Neural progenitor cell (in vitro differentiated cells): ENCODE measurements around the gene KIF18A. TPM values are rescaled to one million over a fixed set of nuclear protein-coding genes. Genes with fewer than 3 reads are reported as not detected.

Experiments
- DNase-seq: peaks from one replicate; pipeline ENCODE4 v3.0.0-alpha.2; 2016; ENCODE audit warnings: low spot score
- H2AFZ ChIP-seq: fragments of 200-600 bp; sonication (generic); replicated peaks from 2 replicates; pipeline ENCODE4 v1.6.1; 2016; ENCODE audit warnings: antibody characterized with exemption
- H3F3A ChIP-seq: fragments of 200-600 bp; sonication (generic); 2 replicates; pipeline ENCODE4 v1.6.1; 2016; ENCODE audit warnings: antibody characterized with exemption, low read depth
- H3K27ac ChIP-seq: fragments of 200-600 bp; sonication (generic); 2 replicates; pipeline ENCODE4 v1.5.1; 2016; ENCODE audit warnings: mild to moderate bottlenecking
- H3K27me3 ChIP-seq: fragments of 200-600 bp; sonication (generic); 2 replicates; pipeline ENCODE4 v1.6.1; 2016; ENCODE audit warnings: mild to moderate bottlenecking, moderate library complexity
- H3K36me3 ChIP-seq: fragments of 200-600 bp; sonication (generic); 2 replicates; pipeline ENCODE4 v1.5.1; 2016
- H3K4me1 ChIP-seq: fragments of 200-600 bp; sonication (generic); 2 replicates; pipeline ENCODE4 v1.6.1; 2016; ENCODE audit warnings: mixed run types
- H3K4me2 ChIP-seq: fragments of 200-600 bp; sonication (generic); 2 replicates; pipeline ENCODE4 v1.6.1; 2016
- H3K4me3 ChIP-seq: fragments of 200-600 bp; sonication (generic); 2 replicates; pipeline ENCODE4 v1.5.1; 2016
- H3K79me2 ChIP-seq: fragments of 200-600 bp; sonication (generic); 2 replicates; pipeline ENCODE4 v1.6.1; 2016; ENCODE audit warnings: low read depth
- H3K9ac ChIP-seq: fragments of 200-600 bp; sonication (generic); 2 replicates; pipeline ENCODE4 v1.6.1; 2016
- H3K9me3 ChIP-seq: fragments of 200-600 bp; sonication (generic); 2 replicates; pipeline ENCODE4 v1.5.1; 2016; ENCODE audit warnings: low read depth
- H4K20me1 ChIP-seq: fragments of 200-600 bp; sonication (generic); 2 replicates; pipeline ENCODE4 v1.6.1; 2016; ENCODE audit warnings: low read depth
- H3K27ac Mint-ChIP-seq: 3 replicates; pipeline ENCODE4 v1.8.0; 2021; ENCODE audit warnings: mixed read lengths
- H3K27me3 Mint-ChIP-seq: 2 replicates; pipeline ENCODE4 v1.8.0; 2022; ENCODE audit warnings: low read depth, mild to moderate bottlenecking, inconsistent platforms, moderate library complexity, mixed read lengths; ENCODE audit not compliant: insufficient read depth
- H3K36me3 Mint-ChIP-seq: 3 replicates; pipeline ENCODE4 v1.8.0; 2021; ENCODE audit warnings: mixed read lengths
- H3K4me1 Mint-ChIP-seq: 3 replicates; pipeline ENCODE4 v1.8.0; 2021; ENCODE audit warnings: mixed read lengths
- H3K4me3 Mint-ChIP-seq: 3 replicates; pipeline ENCODE4 v1.8.0; 2021; ENCODE audit warnings: mild to moderate bottlenecking, moderate library complexity, mixed read lengths
- H3K9me3 Mint-ChIP-seq: 3 replicates; pipeline ENCODE4 v1.8.0; 2020; ENCODE audit warnings: mixed read lengths
- CTCF ChIP-seq: fragments of 200-600 bp; sonication (generic); IDR thresholded peaks from 2 replicates; pipeline ENCODE4 v1.5.1; 2017; ENCODE audit warnings: antibody characterized with exemption, mild to moderate bottlenecking
- EZH2 ChIP-seq: fragments of 200-600 bp; sonication (generic); IDR thresholded peaks from 2 replicates; pipeline ENCODE4 v1.6.1; 2017; ENCODE audit warnings: antibody characterized with exemption, mild to moderate bottlenecking, moderate library complexity
- EZH2phosphoT487 ChIP-seq: fragments of 200-600 bp; sonication (generic); IDR thresholded peaks from 2 replicates; pipeline ENCODE4 v1.6.1; 2017; ENCODE audit warnings: antibody characterized with exemption
- total RNA-seq: library from RNA; depleted of rRNA; stranded (reverse); fragments of >200 nt; gene quantifications from 2 replicates; pipeline ENCODE4 v1.2.3, GENCODE V29; 2015; ENCODE audit warnings: low replicate concordance

KIF18A gene
- total RNA-seq, 1 donor from 2014 or later = 84.5 TPM

- Histone ChIP-seq H3F3A (no peaks in the 10 kb centered on the region), H3K4me2 (no peak overlapping the region), H3K9me3 (peaks cover 10% of the 10 kb centered on the region), H3K79me2 (no peaks in the 10 kb centered on the region), H3K4me3 (no peak overlapping the region), H3K36me3 (peaks cover 7% of the 10 kb centered on the region), H3K27ac (no peak overlapping the region), H3K4me1 (no peaks in the 10 kb centered on the region), H2AFZ (no peak overlapping the region), H4K20me1 (no peaks in the 10 kb centered on the region), H3K27me3 (no peaks in the 10 kb centered on the region), H3K9ac (no peak overlapping the region)
- Mint-ChIP-seq H3K36me3 (peaks cover 19% of the 10 kb centered on the region), H3K27me3 (peaks cover 2% of the 10 kb centered on the region), H3K4me3 (no peak overlapping the region), H3K4me1 (no peaks in the 10 kb centered on the region), H3K27ac (no peak overlapping the region), H3K9me3 (peaks cover 26% of the 10 kb centered on the region)
- no peak for TF ChIP-seq EZH2
- no peak for DNase-seq
These were observed 109.4 kb downstream of the KIF18A start for GRCh38 chr11:27998552-27998951.

- Histone ChIP-seq H3K9me3 (no peaks in the 10 kb centered on the region), H3K4me2 (no peak overlapping the region), H3K36me3 (no peaks in the 10 kb centered on the region), H3K4me3 (no peak overlapping the region), H3K79me2 (no peaks in the 10 kb centered on the region), H4K20me1 (no peaks in the 10 kb centered on the region), H2AFZ (no peak overlapping the region), H3K27me3 (no peaks in the 10 kb centered on the region), H3K27ac (no peak overlapping the region), H3K4me1 (no peaks in the 10 kb centered on the region), H3F3A (no peaks in the 10 kb centered on the region), H3K9ac (no peak overlapping the region)
- H3K27me3 Mint-ChIP-seq = peaks cover 2% of the 10 kb centered on the region
- H3K27ac Mint-ChIP-seq = no peak overlapping the region
- no peak for TF ChIP-seq EZH2
- TF ChIP-seq EZH2phosphoT487 = no peak
- TF ChIP-seq CTCF = no peak
- H3K4me1 Mint-ChIP-seq = no peaks in the 10 kb centered on the region
- no peak for DNase-seq
- H3K36me3 Mint-ChIP-seq = peaks cover 12% of the 10 kb centered on the region
- peaks cover 16% of the 10 kb centered on the region for H3K9me3 Mint-ChIP-seq
- H3K4me3 Mint-ChIP-seq = no peak overlapping the region
These were observed 110.6 kb downstream of the KIF18A start for GRCh38 chr11:27997344-27997743.

- Histone ChIP-seq H3K9me3 (no peaks in the 10 kb centered on the region), H3K79me2 (no peaks in the 10 kb centered on the region), H3K4me2 (no peak overlapping the region), H3F3A (no peaks in the 10 kb centered on the region), H3K27ac (no peak overlapping the region), H3K9ac (no peak overlapping the region), H3K4me1 (no peaks in the 10 kb centered on the region), H2AFZ (no peak overlapping the region), H3K27me3 (no peaks in the 10 kb centered on the region), H4K20me1 (no peaks in the 10 kb centered on the region), H3K36me3 (no peaks in the 10 kb centered on the region), H3K4me3 (no peak overlapping the region)
- peaks cover 8% of the 10 kb centered on the region for H3K9me3 Mint-ChIP-seq
- H3K4me1 Mint-ChIP-seq = no peaks in the 10 kb centered on the region
- no peak for DNase-seq
- H3K36me3 Mint-ChIP-seq = peaks cover 5% of the 10 kb centered on the region
- no peak overlapping the region for H3K27ac Mint-ChIP-seq
- H3K4me3 Mint-ChIP-seq = no peak overlapping the region
- H3K27me3 Mint-ChIP-seq = peaks cover 2% of the 10 kb centered on the region
- TF ChIP-seq CTCF (no peak), EZH2phosphoT487 (no peak), EZH2 (no peak)
These were observed 111.9 kb downstream of the KIF18A start for GRCh38 chr11:27996066-27996465.

- H3K9me3 Mint-ChIP-seq = peaks cover 5% of the 10 kb centered on the region
These were observed 112.9 kb downstream of the KIF18A start for GRCh38 chr11:27995083-27995482.

More at GRCh38 chr11:27995083-27995482, 112.9 kb downstream of the KIF18A start:
- Mint-ChIP-seq H3K27ac (no peak overlapping the region), H3K27me3 (peaks cover 2% of the 10 kb centered on the region), H3K4me3 (no peak overlapping the region), H3K4me1 (no peaks in the 10 kb centered on the region), H3K36me3 (peaks cover 5% of the 10 kb centered on the region)
- Histone ChIP-seq H3K36me3 (no peaks in the 10 kb centered on the region), H3K27ac (no peak overlapping the region), H3F3A (no peaks in the 10 kb centered on the region), H3K4me3 (no peak overlapping the region), H3K4me1 (no peaks in the 10 kb centered on the region), H3K9ac (no peak overlapping the region), H3K9me3 (no peaks in the 10 kb centered on the region), H3K79me2 (no peaks in the 10 kb centered on the region), H3K27me3 (no peaks in the 10 kb centered on the region), H3K4me2 (no peak overlapping the region), H2AFZ (no peak overlapping the region), H4K20me1 (no peaks in the 10 kb centered on the region)
- no peak for DNase-seq
- TF ChIP-seq CTCF = no peak
- TF ChIP-seq EZH2phosphoT487 = no peak
